Fibroblast of pulmonary artery (primary cell): ENCODE results near the gene LRRC51.

Experiments used
- DNase-seq: peaks from one replicate; pipeline ENCODE4 v3.0.0-alpha.2; 2010; ENCODE audit warnings: low read depth
- H3K4me3 ChIP-seq: replicated peaks from 2 replicates; pipeline ENCODE4 v1.5.1; 2011; ENCODE audit warnings: low read depth, mild to moderate bottlenecking, control low read depth, low read length, moderate library complexity
- CTCF ChIP-seq: IDR thresholded peaks from 2 replicates; pipeline ENCODE4 v1.5.1; 2011; ENCODE audit warnings: mild to moderate bottlenecking, control low read depth, low read length, inconsistent platforms; ENCODE audit errors: missing control alignments

Gene LRRC51

GRCh38 chr11:72116019-72116755 is 35.5 kb downstream of the LRRC51 start:
- no peak overlapping the region for H3K4me3 ChIP-seq
- no peak for DNase-seq
- TF ChIP-seq CTCF, result no peak

GRCh38 chr11:72119198-72119597 is 38.5 kb downstream of the LRRC51 start:
- no peak for DNase-seq
- no peak for TF ChIP-seq CTCF
- H3K4me3 ChIP-seq, result no peak overlapping the region

GRCh38 chr11:72120930-72121329 is 40.3 kb downstream of the LRRC51 start:
- no peak for TF ChIP-seq CTCF
- DNase-seq, result no peak
- H3K4me3 ChIP-seq, result no peak overlapping the region

- no peak for DNase-seq
- TF ChIP-seq CTCF, result no peak
- no peak overlapping the region for H3K4me3 ChIP-seq
Measured at GRCh38 chr11:72122607-72123006, 42.0 kb downstream of the LRRC51 start.

GRCh38 chr11:72123117-72123653 is 42.5 kb downstream of the LRRC51 start:
- H3K4me3 ChIP-seq, result no peak overlapping the region
- no peak for TF ChIP-seq CTCF
- DNase-seq, result no peak

- no peak for TF ChIP-seq CTCF
- H3K4me3 ChIP-seq, result no peak overlapping the region
- DNase-seq, result no peak
Measured at GRCh38 chr11:72124046-72124445, 43.4 kb downstream of the LRRC51 start.

- no peak for DNase-seq
- no peak for TF ChIP-seq CTCF
- no peak overlapping the region for H3K4me3 ChIP-seq
Measured at GRCh38 chr11:72125956-72126355, 45.3 kb downstream of the LRRC51 start.
